HG03469 (cell line): Measurements from ENCODE around the gene SHMT1.

Experiments
- ATAC-seq: cut with Tn5 transposase; IDR thresholded peaks from one replicate; pipeline ENCODE4 v1.9.1; 2021; ENCODE audit warnings: mild to moderate bottlenecking, moderate library complexity, moderate number of reproducible peaks; ENCODE audit not compliant: unreplicated experiment

SHMT1 gene

GRCh38 chr17:18291718-18292540 lies 71.4 kb downstream of the SHMT1 start:
- no peak for ATAC-seq

- no peak for ATAC-seq
Observed at GRCh38 chr17:18285296-18285695, 78.1 kb downstream of the SHMT1 start.

GRCh38 chr17:18281788-18282187 lies 81.6 kb downstream of the SHMT1 start:
- ATAC-seq: no peak

GRCh38 chr17:18280766-18281371 lies 82.5 kb downstream of the SHMT1 start:
- ATAC-seq: no peak

- ATAC-seq: no peak
Observed at GRCh38 chr17:18280249-18280648, 83.1 kb downstream of the SHMT1 start.

- ATAC-seq: no peak
Observed at GRCh38 chr17:18278867-18279266, 84.5 kb downstream of the SHMT1 start.
